ENCODE data around the gene PROK1. TPM values are rescaled to one million over a fixed set of nuclear protein-coding genes. Genes with fewer than 3 reads are reported as not detected.

The PROK1 gene
- total RNA-seq, 1 donor from 2014 or later: not detected

DNA sequence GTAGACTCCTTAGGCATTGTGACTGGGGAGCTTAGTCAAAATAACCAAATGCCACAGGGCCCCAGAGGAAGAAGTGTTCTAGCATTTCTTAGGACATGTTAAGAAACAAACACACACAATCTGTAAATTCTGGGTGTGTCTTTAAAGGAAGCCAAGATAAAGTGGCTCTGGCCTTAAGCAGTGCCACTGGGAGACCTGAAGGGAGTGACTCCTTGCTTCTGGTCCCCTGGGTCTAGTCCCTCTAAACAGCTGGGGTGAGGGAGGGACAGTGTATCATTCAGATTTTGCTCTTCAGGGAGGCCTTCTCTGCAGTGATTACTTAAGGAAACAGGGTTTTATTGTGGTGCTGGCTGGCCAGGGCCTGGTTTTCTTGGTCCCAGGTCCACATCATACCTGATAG, 9.1 kb upstream of the PROK1 start:
- Mint-ChIP-seq H3K4me1 (ENCODE audit: low read depth, unreplicated experiment) (peaks cover 7% of the 10 kb centered on the region), H3K27me3 (ENCODE audit: low read depth, unreplicated experiment) (peaks cover 32% of the 10 kb centered on the region), H3K36me3 (ENCODE audit: low read depth, unreplicated experiment) (no peaks in the 10 kb centered on the region), H3K4me3 (ENCODE audit: unreplicated experiment) (no peak overlapping the region), H3K27ac (ENCODE audit: unreplicated experiment) (no peak overlapping the region), H3K9me3 (ENCODE audit: unreplicated experiment) (peaks cover 4% of the 10 kb centered on the region)
- Histone ChIP-seq H2AFZ (ENCODE audit: low read depth, low read length) (no peak overlapping the region), H3K4me2 (ENCODE audit: low read length) (no peak overlapping the region), H3K9me3 (ENCODE audit: insufficient read depth, low read depth, low read length) (no peaks in the 10 kb centered on the region), H3K27me3 (ENCODE audit: insufficient read depth, low read length) (peaks cover 7% of the 10 kb centered on the region), H3K9ac (ENCODE audit: low read length) (no peak overlapping the region), H3K4me1 (ENCODE audit: insufficient read depth, low read length) (no peaks in the 10 kb centered on the region), H3K36me3 (ENCODE audit: insufficient read depth, low read length) (no peaks in the 10 kb centered on the region), H3K4me3 (ENCODE audit: insufficient read depth, low read depth, low read length) (no peak overlapping the region), H3K79me2 (ENCODE audit: insufficient read depth, low read length) (no peaks in the 10 kb centered on the region), H4K20me1 (ENCODE audit: insufficient read depth, low read length) (no peaks in the 10 kb centered on the region), H3K27ac (ENCODE audit: low read depth, low read length) (no peak overlapping the region)
- TF ChIP-seq, protein P1, sequence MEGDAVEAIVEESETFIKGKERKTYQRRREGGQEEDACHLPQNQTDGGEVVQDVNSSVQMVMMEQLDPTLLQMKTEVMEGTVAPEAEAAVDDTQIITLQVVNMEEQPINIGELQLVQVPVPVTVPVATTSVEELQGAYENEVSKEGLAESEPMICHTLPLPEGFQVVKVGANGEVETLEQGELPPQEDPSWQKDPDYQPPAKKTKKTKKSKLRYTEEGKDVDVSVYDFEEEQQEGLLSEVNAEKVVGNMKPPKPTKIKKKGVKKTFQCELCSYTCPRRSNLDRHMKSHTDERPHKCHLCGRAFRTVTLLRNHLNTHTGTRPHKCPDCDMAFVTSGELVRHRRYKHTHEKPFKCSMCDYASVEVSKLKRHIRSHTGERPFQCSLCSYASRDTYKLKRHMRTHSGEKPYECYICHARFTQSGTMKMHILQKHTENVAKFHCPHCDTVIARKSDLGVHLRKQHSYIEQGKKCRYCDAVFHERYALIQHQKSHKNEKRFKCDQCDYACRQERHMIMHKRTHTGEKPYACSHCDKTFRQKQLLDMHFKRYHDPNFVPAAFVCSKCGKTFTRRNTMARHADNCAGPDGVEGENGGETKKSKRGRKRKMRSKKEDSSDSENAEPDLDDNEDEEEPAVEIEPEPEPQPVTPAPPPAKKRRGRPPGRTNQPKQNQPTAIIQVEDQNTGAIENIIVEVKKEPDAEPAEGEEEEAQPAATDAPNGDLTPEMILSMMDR (IDR thresholded peaks at IDR 0.05; ENCODE audit: insufficient read depth, low read depth, low read length): no peak
- TF ChIP-seq EZH2 (IDR thresholded peaks at IDR 0.05; ENCODE audit: insufficient read depth, low read length): no peak
- DNase-seq (ENCODE audit: low read depth) (no peak), FAIRE-seq (no peak)

DNA sequence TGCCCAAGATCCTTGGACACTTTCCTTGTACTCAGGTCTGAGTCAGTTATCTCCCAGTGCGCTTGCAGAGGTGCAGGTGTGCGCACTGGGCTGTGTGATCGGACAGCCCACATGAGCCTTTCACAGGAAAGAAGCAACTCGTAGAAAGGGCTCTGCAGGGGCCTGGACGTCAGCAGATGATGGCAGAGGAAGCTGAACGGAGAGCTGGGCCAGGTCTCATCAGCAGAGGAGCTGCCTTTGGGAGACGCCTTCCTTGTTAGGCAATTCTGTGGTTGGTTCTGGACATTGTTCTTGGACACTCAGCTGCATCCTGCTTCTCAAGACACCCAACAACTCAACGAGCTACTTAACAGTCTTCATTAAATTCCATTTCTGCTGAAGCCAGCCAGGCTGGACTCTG, 7.5 kb upstream of the PROK1 start:
- Histone ChIP-seq H3K27me3 (ENCODE audit: insufficient read depth, low read length) (peaks cover 14% of the 10 kb centered on the region), H3K9me3 (ENCODE audit: insufficient read depth, low read depth, low read length) (no peaks in the 10 kb centered on the region), H3K4me2 (ENCODE audit: low read length) (no peak overlapping the region), H4K20me1 (ENCODE audit: insufficient read depth, low read length) (no peaks in the 10 kb centered on the region), H3K9ac (ENCODE audit: low read length) (no peak overlapping the region), H3K79me2 (ENCODE audit: insufficient read depth, low read length) (no peaks in the 10 kb centered on the region), H3K4me3 (ENCODE audit: insufficient read depth, low read depth, low read length) (no peak overlapping the region), H3K27ac (ENCODE audit: low read depth, low read length) (no peak overlapping the region), H3K4me1 (ENCODE audit: insufficient read depth, low read length) (no peaks in the 10 kb centered on the region), H2AFZ (ENCODE audit: low read depth, low read length) (no peak overlapping the region), H3K36me3 (ENCODE audit: insufficient read depth, low read length) (no peaks in the 10 kb centered on the region)
- DNase-seq (ENCODE audit: low read depth): no peak
- no peak overlapping the region for H3K27ac Mint-ChIP-seq (ENCODE audit: unreplicated experiment)
- H3K27me3 Mint-ChIP-seq (ENCODE audit: low read depth, unreplicated experiment): peaks cover 44% of the 10 kb centered on the region
- FAIRE-seq: no peak
- no peak for TF ChIP-seq EZH2 (IDR thresholded peaks at IDR 0.05; ENCODE audit: insufficient read depth, low read length)
- H3K36me3 Mint-ChIP-seq (ENCODE audit: low read depth, unreplicated experiment): no peaks in the 10 kb centered on the region
- peaks cover 4% of the 10 kb centered on the region for H3K9me3 Mint-ChIP-seq (ENCODE audit: unreplicated experiment)
- H3K4me3 Mint-ChIP-seq (ENCODE audit: unreplicated experiment): no peak overlapping the region
- H3K4me1 Mint-ChIP-seq (ENCODE audit: low read depth, unreplicated experiment): peaks cover 7% of the 10 kb centered on the region

DNA sequence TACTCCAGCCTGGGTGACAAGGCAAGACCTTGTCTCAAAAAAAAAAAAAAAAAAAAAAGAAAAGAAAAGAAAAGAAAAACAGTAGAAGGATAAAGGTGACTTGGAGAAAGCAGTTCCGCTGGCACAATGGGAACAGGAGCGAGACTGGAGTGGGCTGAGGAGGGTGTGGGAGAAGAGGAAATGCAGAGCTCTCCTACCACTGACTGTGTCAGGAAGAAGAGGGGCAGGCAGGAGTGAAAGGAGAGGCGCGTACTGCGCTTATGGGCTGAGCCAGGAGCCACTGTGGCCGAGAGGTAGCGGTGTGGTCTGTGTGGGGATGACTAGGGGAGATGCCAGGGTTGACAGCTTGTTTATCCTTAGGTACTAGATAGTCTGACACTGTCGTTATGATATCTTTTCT, 6.4 kb upstream of the PROK1 start:
- H3K27ac ChIP-seq (ENCODE audit: low read depth, low read length): no peak overlapping the region
- H3K27me3 ChIP-seq (ENCODE audit: insufficient read depth, low read length): peaks cover 14% of the 10 kb centered on the region
- peaks cover 4% of the 10 kb centered on the region for H3K9me3 Mint-ChIP-seq (ENCODE audit: unreplicated experiment)
- H3K27me3 Mint-ChIP-seq (ENCODE audit: low read depth, unreplicated experiment): peaks cover 48% of the 10 kb centered on the region
- TF ChIP-seq, protein P1 (IDR thresholded peaks at IDR 0.05; ENCODE audit: insufficient read depth, low read depth, low read length): no peak
- TF ChIP-seq EZH2 (IDR thresholded peaks at IDR 0.05; ENCODE audit: insufficient read depth, low read length): no peak
- H3K36me3 Mint-ChIP-seq (ENCODE audit: low read depth, unreplicated experiment): no peaks in the 10 kb centered on the region
- H3K4me2 ChIP-seq (ENCODE audit: low read length): no peak overlapping the region
- H3K36me3 ChIP-seq (ENCODE audit: insufficient read depth, low read length): no peaks in the 10 kb centered on the region
- H3K4me3 Mint-ChIP-seq (ENCODE audit: unreplicated experiment): no peak overlapping the region
- no peaks in the 10 kb centered on the region for H4K20me1 ChIP-seq (ENCODE audit: insufficient read depth, low read length)
- no peak overlapping the region for H3K27ac Mint-ChIP-seq (ENCODE audit: unreplicated experiment)
- H3K9me3 ChIP-seq (ENCODE audit: insufficient read depth, low read depth, low read length): no peaks in the 10 kb centered on the region
- no peaks in the 10 kb centered on the region for H3K4me1 ChIP-seq (ENCODE audit: insufficient read depth, low read length)
- no peak overlapping the region for H3K9ac ChIP-seq (ENCODE audit: low read length)
- no peak overlapping the region for H3K4me3 ChIP-seq (ENCODE audit: insufficient read depth, low read depth, low read length)
- no peaks in the 10 kb centered on the region for H3K79me2 ChIP-seq (ENCODE audit: insufficient read depth, low read length)
- no peak for FAIRE-seq
- no peak for DNase-seq (ENCODE audit: low read depth)
- H2AFZ ChIP-seq (ENCODE audit: low read depth, low read length): no peak overlapping the region
- H3K4me1 Mint-ChIP-seq (ENCODE audit: low read depth, unreplicated experiment): peaks cover 4% of the 10 kb centered on the region
